ENCODE results near the gene CCL11.

CCL11 gene

DNA sequence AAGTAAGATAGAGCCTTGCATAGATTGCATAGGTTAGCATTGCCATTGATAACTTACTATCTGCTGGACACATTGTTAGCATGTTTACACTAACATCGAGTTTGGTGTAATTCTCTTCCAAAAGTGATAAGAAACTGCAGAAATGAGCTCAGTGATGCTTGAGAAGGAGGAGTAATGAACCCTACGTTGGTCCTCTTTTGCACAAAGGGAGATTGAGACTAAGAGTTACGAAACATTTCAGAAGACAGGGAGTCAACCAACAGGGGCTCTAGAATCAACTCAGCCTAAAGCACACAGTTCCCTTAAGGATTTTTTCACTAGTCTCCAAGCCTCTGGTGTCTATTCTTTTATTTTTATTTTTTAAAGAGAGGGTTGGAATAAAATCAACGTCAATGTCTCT lies 8.7 kb upstream of the CCL11 start:
- H3K27me3 Mint-ChIP-seq (ENCODE audit: low read depth, poor library complexity) = peaks cover 18% of the 10 kb centered on the region
- no peak overlapping the region for H3K27ac Mint-ChIP-seq
- no peak for DNase-seq
- no peaks in the 10 kb centered on the region for H3K9me3 Mint-ChIP-seq
- H3K4me1 Mint-ChIP-seq = no peaks in the 10 kb centered on the region
- no peaks in the 10 kb centered on the region for H3K36me3 Mint-ChIP-seq (ENCODE audit: low read depth)
- H3K4me3 Mint-ChIP-seq = no peak overlapping the region
- TF ChIP-seq, protein P1, sequence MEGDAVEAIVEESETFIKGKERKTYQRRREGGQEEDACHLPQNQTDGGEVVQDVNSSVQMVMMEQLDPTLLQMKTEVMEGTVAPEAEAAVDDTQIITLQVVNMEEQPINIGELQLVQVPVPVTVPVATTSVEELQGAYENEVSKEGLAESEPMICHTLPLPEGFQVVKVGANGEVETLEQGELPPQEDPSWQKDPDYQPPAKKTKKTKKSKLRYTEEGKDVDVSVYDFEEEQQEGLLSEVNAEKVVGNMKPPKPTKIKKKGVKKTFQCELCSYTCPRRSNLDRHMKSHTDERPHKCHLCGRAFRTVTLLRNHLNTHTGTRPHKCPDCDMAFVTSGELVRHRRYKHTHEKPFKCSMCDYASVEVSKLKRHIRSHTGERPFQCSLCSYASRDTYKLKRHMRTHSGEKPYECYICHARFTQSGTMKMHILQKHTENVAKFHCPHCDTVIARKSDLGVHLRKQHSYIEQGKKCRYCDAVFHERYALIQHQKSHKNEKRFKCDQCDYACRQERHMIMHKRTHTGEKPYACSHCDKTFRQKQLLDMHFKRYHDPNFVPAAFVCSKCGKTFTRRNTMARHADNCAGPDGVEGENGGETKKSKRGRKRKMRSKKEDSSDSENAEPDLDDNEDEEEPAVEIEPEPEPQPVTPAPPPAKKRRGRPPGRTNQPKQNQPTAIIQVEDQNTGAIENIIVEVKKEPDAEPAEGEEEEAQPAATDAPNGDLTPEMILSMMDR (IDR thresholded peaks at IDR 0.05) = no peak

DNA sequence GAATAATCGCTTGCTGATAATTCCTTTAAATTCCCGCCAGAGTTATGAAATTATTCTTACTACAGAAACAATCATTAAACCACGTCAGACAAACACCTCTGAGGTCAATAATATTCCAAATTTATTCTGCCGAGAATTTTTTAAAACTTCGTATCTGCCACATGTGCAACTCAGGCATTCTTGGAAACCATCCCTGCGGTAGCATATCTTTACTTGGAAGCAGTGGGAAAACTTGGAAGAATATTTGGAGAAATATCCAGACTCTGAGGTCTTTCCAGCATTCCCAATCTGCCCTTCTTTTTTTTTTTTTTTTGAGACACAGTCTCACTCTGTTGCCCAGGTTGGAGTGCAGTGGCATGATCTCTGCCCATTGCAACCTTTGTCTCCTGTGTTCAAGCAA lies 2.0 kb upstream of the CCL11 start:
- Mint-ChIP-seq H3K4me3 (no peak overlapping the region), H3K27me3 (ENCODE audit: low read depth, poor library complexity) (peaks cover 16% of the 10 kb centered on the region), H3K4me1 (no peaks in the 10 kb centered on the region), H3K27ac (no peak overlapping the region), H3K9me3 (no peaks in the 10 kb centered on the region), H3K36me3 (ENCODE audit: low read depth) (no peaks in the 10 kb centered on the region)
- DNase-seq = no peak
- TF ChIP-seq, protein P1 (IDR thresholded peaks at IDR 0.05) = no peak

DNA sequence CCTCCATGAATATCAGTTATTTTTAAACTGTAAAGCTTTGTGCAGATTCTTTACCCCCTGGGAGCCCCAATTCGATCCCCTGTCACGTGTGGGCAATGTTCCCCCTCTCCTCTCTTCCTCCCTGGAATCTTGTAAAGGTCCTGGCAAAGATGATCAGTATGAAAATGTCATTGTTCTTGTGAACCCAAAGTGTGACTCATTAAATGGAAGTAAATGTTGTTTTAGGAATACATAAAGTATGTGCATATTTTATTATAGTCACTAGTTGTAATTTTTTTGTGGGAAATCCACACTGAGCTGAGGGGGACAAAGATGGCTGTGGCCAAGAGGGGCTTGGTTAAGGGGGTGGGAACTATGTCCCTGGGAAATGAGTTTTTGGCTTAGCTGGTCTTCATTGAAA lies 2.3 kb downstream of the CCL11 start:
- H3K27ac Mint-ChIP-seq = no peak overlapping the region

DNA sequence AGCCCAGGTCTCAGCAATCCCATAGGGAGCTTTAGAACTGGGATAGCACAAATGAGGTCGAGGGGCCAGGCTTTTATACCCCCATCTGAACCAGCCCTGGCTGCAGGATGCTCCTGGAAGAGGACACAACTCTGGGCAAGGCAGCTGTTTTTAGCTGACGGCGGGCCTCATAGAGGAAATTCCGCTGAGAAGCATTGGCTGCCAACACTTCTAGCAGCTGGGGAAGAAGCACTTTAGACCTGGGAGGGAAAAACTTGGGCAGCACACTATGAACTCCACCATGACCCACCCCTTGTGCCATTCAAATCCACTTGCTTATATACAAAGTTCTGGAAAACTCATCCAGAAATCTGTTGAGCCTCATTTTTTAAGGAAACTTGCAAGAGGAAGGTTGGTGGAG lies 5.0 kb downstream of the CCL11 start:
- DNase-seq = no peak
- H3K27ac Mint-ChIP-seq = no peak overlapping the region
- H3K4me3 Mint-ChIP-seq = no peak overlapping the region
- peaks cover 3% of the 10 kb centered on the region for H3K9me3 Mint-ChIP-seq
- H3K36me3 Mint-ChIP-seq (ENCODE audit: low read depth) = no peaks in the 10 kb centered on the region
- TF ChIP-seq, protein P1 (IDR thresholded peaks at IDR 0.05) = no peak
- peaks cover 10% of the 10 kb centered on the region for H3K27me3 Mint-ChIP-seq (ENCODE audit: low read depth, poor library complexity)
- H3K4me1 Mint-ChIP-seq = no peaks in the 10 kb centered on the region

More for the DNA sequence above, 2.3 kb downstream of the CCL11 start:
- no peaks in the 10 kb centered on the region for H3K36me3 Mint-ChIP-seq (ENCODE audit: low read depth)
- DNase-seq = no peak
- peaks cover 15% of the 10 kb centered on the region for H3K27me3 Mint-ChIP-seq (ENCODE audit: low read depth, poor library complexity)
- TF ChIP-seq, protein P1 (IDR thresholded peaks at IDR 0.05) = no peak
- H3K4me1 Mint-ChIP-seq = no peaks in the 10 kb centered on the region
- H3K4me3 Mint-ChIP-seq = no peak overlapping the region
- no peaks in the 10 kb centered on the region for H3K9me3 Mint-ChIP-seq

DNA sequence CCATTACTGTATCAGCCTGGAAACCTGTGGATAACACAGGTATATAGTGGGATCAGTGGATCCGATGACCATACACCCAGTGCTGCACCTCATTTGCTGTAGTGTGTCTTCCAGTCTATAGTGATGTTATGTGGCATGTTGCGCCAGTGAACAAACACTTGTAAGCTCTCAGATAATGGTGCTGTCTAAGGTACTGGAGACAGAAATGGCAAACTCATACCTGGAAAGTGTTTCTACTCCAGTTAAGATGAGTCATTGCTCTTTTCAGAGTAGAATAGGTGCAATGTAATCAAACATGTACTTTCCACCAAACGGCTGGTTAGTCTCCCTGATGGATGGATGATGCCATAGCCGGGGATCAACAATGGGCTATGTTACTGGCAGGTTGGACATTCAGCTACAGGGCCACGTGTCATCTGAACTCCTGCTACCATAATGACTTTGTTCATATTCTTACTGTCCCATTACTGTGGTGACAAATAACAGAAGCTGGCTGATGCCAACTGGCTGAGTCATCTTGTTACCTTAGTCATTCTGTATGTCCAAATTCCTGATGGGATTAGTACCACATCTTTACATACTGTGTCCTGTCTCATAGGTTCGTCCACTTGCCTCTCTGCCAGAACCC lies 6.3 kb downstream of the CCL11 start:
- Mint-ChIP-seq H3K9me3 (peaks cover 6% of the 10 kb centered on the region), H3K4me3 (no peak overlapping the region), H3K4me1 (no peaks in the 10 kb centered on the region), H3K36me3 (ENCODE audit: low read depth) (no peaks in the 10 kb centered on the region), H3K27me3 (ENCODE audit: low read depth, poor library complexity) (peaks cover 9% of the 10 kb centered on the region), H3K27ac (no peak overlapping the region)
- DNase-seq = no peak
- TF ChIP-seq, protein P1 (IDR thresholded peaks at IDR 0.05) = no peak

DNA sequence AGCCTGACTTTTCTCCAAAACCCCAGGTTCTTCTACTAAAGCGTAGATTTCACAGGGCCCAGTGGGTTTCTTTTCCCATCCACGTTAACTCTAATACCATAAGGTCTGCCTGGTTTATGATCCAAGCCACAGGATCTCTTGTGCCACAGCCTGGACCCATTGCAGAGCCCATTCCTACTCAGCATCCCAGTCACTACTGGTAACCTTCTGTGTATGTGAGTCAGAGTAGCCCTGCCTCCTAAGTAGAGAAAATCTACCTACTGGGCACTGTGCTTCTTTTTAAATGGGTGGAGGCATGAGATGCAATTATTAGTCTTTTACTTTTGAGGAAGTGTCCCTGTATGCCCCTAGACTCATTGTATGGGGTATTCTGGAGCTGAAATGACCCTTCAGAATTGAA lies 13.5 kb downstream of the CCL11 start:
- Mint-ChIP-seq H3K36me3 (ENCODE audit: low read depth) (no peaks in the 10 kb centered on the region), H3K4me3 (peak overlapping the region; percentile 30), H3K9me3 (peaks cover 10% of the 10 kb centered on the region), H3K27me3 (ENCODE audit: low read depth, poor library complexity) (peaks cover 6% of the 10 kb centered on the region), H3K27ac (no peak overlapping the region), H3K4me1 (peaks cover 17% of the 10 kb centered on the region)
- DNase-seq = no peak
- TF ChIP-seq, protein P1 (IDR thresholded peaks at IDR 0.05) = no peak

Data from nephron progenitor cell (in vitro differentiated cells).